Liver (tissue), 3 donors: ENCODE data around the gene NEUROD4.

Experiments used
- CTCF ChIP-seq: fragments of 150-350 bp; IDR thresholded peaks from 2 replicates; pipeline ENCODE4 v1.5.1; 2017; ENCODE audit warnings: improper control_type of control experiment, low read depth, low read length; ENCODE audit not compliant: missing input control
- EGR1 ChIP-seq, 2 donors: IDR thresholded peaks; 2 replicates each; pipeline ENCODE4 v1.6.1; 2016 to 2018; ENCODE audit warnings: antibody characterized with exemption in 2 of 2, low read depth in 2 of 2
- GABPA ChIP-seq, 2 donors: IDR thresholded peaks in 1 of 2; conservative IDR thresholded peaks in 1 of 2; 2 replicates each; pipeline ENCODE4 v1.6.1; 2016; ENCODE audit warnings: antibody characterized with exemption in 2 of 2, mild to moderate bottlenecking in 1 of 2, moderate library complexity in 1 of 2
- HNF4A ChIP-seq, 2 donors: conservative IDR thresholded peaks; 2 replicates each; pipeline ENCODE4 v1.6.1; 2016; ENCODE audit warnings: antibody characterized with exemption in 2 of 2, mild to moderate bottlenecking in 2 of 2
- JUND ChIP-seq, 2 donors: IDR thresholded peaks; 2 replicates each; pipeline ENCODE4 v1.6.1; 2016; ENCODE audit warnings: antibody characterized with exemption in 2 of 2
- MAX ChIP-seq: IDR thresholded peaks from 2 replicates; pipeline ENCODE4 v1.6.1; 2016; ENCODE audit warnings: antibody characterized with exemption
- REST ChIP-seq: IDR thresholded peaks from 2 replicates; pipeline ENCODE4 v1.6.1; 2016; ENCODE audit warnings: antibody characterized with exemption, mild to moderate bottlenecking
- SP1 ChIP-seq: IDR thresholded peaks from 2 replicates; pipeline ENCODE4 v1.6.1; 2018; ENCODE audit warnings: antibody characterized with exemption, mild to moderate bottlenecking
- TAF1 ChIP-seq: conservative IDR thresholded peaks from 2 replicates; pipeline ENCODE4 v1.6.1; 2016; ENCODE audit warnings: antibody characterized with exemption, mild to moderate bottlenecking
- YY1 ChIP-seq: IDR thresholded peaks from 2 replicates; pipeline ENCODE4 v1.6.1; 2016; ENCODE audit warnings: antibody characterized with exemption, mild to moderate bottlenecking
- TF ChIP-seq, protein P1 (sequence below): IDR thresholded peaks from 2 replicates; pipeline ENCODE4 v1.6.1; 2016; ENCODE audit warnings: antibody characterized with exemption
- donor health status: healthy.
- donor health status: healthy.

- TF ChIP-seq TAF1 (no peak), CTCF (no peak), REST (no peak), HNF4A (conservative IDR thresholded peaks at IDR 0.05) (no peak), EGR1 (IDR thresholded peaks at IDR 0.05; ENCODE audit: low read depth in 2 of 2) (no peak), YY1 (no peak), JUND (IDR thresholded peaks at IDR 0.05) (no peak), GABPA (IDR thresholded peaks at IDR 0.05 in 1 of 2, conservative IDR thresholded peaks at IDR 0.05 in 1 of 2) (no peak), MAX (no peak), SP1 (no peak)
- TF ChIP-seq, protein P1, sequence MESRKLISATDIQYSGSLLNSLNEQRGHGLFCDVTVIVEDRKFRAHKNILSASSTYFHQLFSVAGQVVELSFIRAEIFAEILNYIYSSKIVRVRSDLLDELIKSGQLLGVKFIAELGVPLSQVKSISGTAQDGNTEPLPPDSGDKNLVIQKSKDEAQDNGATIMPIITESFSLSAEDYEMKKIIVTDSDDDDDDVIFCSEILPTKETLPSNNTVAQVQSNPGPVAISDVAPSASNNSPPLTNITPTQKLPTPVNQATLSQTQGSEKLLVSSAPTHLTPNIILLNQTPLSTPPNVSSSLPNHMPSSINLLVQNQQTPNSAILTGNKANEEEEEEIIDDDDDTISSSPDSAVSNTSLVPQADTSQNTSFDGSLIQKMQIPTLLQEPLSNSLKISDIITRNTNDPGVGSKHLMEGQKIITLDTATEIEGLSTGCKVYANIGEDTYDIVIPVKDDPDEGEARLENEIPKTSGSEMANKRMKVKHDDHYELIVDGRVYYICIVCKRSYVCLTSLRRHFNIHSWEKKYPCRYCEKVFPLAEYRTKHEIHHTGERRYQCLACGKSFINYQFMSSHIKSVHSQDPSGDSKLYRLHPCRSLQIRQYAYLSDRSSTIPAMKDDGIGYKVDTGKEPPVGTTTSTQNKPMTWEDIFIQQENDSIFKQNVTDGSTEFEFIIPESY: no peak
Observed at GRCh38 chr12:54970741-54971140, 49.0 kb upstream of the NEUROD4 start.
